HG03565 (cell line): ENCODE measurements around the gene JAG1.
"Not testable (repeated sequence)": the region's sequence is repeated elsewhere in the genome, so short reads cannot be mapped to it uniquely, and the experiment has no call there.

ENCODE experiments used
- ATAC-seq: cut with Tn5 transposase; IDR thresholded peaks from one replicate; pipeline ENCODE4 v1.9.1; 2021; ENCODE audit warnings: mild to moderate bottlenecking, moderate library complexity; ENCODE audit not compliant: unreplicated experiment

Gene JAG1

GRCh38 chr20:10613911-10614310 is 59.9 kb downstream of the JAG1 start:
- ATAC-seq, result no peak

DNA sequence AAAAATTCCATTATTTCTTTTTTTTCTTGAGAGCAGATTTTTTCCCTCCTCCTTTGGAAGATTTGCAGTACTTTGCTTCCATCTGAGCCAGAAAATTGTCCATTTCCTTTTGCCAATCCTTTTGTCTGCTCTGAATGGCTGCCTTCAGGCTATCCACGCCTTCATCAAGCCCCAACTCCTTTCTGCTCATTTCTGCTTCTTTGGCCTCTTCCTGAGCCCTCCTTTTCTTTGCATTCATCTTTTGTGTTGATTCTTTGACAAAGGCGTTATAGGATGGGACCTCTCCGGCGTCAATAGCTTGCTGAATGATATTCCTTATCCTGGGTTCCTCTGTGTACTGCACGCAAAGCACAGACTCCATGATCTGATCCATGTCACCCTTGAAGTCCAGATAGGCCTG is 60.4 kb downstream of the JAG1 start:
- ATAC-seq, result not testable (repeated sequence)

- ATAC-seq, result peak; percentile 72
Observed at GRCh38 chr20:10611357-10611756, 62.4 kb downstream of the JAG1 start.

DNA sequence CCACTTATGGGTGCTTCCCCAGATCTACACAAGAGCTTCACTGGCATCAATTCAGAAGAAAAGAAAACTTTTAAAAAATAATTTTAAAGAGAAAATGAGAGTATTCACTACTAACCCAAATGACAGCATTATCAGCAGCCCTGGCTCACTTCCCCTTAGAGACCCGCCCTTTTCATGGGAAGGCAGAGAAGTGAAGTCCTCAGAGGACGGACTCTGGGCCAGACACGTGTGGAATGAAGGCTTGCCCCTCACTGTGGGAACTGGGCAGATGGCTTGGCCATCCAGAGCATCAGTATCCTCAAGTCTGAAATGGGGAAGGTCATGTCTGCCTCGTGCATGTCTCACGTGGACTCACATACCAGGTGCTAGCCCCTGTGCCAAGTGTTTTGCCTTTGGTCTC is 63.5 kb downstream of the JAG1 start:
- no peak for ATAC-seq

GRCh38 chr20:10609770-10610169 is 64.0 kb downstream of the JAG1 start:
- ATAC-seq, result no peak

DNA sequence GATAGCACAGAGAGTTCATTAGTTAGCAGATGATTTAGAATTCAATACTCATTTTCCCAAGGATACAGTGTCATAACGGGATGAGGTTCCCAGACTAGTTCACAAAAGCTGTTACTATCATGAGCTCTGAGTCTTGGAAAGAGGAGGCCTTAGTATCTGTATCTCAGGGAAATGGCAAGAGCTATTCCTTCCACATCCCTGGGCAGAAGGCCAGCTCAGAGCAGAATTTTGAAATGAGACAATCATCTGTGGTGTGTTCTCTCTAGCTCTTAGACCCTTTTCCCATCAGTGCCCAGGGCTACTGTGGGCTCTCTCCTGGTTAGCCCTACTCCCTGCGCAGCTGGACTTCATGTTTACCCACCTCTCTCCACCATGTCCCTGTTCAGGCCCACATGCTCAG is 64.5 kb downstream of the JAG1 start:
- no peak for ATAC-seq

- no peak for ATAC-seq
Observed at GRCh38 chr20:10605547-10606195, 68.1 kb downstream of the JAG1 start.

- ATAC-seq, result no peak
Observed at GRCh38 chr20:10604865-10605440, 68.8 kb downstream of the JAG1 start.

- ATAC-seq, result no peak
Observed at GRCh38 chr20:10603971-10604864, 69.6 kb downstream of the JAG1 start.

DNA sequence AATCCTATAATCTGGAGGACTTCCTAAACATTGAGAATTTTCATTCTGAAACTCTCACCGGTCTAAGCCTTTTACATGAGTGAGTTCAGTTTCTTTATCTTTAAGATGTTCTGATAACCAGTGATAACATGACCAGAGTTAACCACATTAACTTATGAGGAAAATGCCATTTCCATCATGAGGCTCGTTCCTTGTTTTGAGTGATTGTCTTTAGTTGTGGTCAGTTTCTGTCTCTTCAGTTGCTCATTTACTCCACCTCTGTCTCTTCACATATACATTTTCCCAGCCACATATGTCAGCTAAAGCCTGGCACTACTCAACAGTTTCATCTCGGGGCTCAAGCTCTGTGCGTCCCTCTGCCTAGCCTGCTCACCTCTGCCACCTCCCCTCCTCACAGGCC is 70.4 kb downstream of the JAG1 start:
- no peak for ATAC-seq

DNA sequence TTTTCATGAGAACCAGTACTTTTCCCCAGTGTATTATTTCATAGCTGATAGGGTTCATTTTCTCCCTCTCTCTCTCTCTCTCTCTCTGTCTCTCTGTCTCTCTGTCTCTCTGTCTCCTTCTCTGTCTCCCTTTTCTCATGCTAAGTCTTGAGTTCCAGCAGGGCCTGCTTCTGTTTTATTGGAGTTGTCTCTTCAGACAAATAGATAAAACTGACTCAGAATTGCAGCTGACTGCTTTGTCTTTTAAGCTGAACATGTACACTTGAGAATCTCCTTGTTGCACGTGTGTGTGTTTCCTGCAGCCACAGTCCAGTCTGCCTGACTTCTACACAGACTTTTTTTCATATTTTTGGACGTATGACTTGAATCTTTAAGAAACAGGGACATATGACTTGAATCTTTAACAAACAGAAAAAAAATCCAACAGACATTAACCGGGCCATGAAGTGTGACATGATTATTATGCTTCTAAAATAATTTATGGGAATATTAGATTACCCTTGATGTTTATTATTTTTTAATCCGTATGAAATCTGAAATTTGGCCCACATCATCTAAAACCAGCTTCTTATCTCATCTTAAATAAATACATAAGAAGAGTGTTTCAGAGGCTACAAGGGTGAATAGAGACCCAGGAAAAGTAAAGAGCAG is 71.5 kb downstream of the JAG1 start:
- no peak for ATAC-seq

GRCh38 chr20:10597637-10598036 is 76.2 kb downstream of the JAG1 start:
- ATAC-seq, result no peak

DNA sequence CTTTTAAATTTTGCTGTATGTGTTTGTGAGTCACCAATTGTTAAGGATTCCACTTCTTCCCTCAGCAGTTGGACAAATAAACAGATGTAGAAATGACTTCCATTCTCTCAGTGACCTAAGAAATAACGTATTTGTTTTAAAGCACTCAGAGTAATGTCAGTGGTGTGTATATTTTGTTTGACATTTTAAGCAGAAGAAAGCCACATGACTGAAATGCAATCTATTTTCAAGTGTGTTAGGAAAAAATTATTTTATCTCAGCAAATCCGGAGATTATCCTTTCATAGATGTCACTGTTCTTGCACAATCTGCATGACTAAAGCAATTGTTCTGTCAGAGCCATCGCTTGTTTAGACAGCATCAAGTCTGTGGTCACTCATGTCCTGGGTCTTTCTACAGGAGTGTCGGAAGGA is 77.1 kb downstream of the JAG1 start:
- ATAC-seq, result no peak

GRCh38 chr20:10595985-10596384 is 77.8 kb downstream of the JAG1 start:
- no peak for ATAC-seq

- no peak for ATAC-seq
Observed at GRCh38 chr20:10595266-10595665, 78.5 kb downstream of the JAG1 start.

DNA sequence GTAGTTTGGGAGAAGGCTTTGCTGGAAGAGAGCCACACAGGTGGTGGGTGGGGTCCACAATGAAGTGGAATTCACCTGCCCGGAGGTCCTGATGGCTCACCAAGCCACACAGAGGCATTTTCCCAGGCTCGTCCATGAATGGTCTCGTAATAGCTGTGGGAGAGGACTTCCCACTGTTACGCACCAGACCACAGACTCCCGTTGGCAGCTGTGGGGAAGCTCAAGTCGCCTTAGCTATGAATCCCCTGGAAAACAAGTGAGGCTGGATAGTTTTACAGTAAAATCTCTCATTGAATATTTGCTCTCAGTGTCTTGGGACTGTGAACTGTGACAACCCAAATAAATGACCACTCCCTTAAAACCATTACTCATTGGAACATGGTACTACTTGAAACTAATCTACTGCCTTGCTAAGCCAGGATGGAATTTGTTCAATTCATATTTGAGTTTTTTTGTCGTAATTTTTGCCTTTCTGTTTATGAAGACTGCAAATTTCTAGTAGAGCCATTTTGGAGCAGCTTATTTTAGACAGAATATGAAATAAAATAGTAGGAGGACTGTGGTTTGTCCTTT is 79.4 kb downstream of the JAG1 start:
- ATAC-seq, result no peak

- no peak for ATAC-seq
Observed at GRCh38 chr20:10591946-10592521, 81.8 kb downstream of the JAG1 start.

- ATAC-seq, result no peak
Observed at GRCh38 chr20:10590950-10591671, 82.7 kb downstream of the JAG1 start.

DNA sequence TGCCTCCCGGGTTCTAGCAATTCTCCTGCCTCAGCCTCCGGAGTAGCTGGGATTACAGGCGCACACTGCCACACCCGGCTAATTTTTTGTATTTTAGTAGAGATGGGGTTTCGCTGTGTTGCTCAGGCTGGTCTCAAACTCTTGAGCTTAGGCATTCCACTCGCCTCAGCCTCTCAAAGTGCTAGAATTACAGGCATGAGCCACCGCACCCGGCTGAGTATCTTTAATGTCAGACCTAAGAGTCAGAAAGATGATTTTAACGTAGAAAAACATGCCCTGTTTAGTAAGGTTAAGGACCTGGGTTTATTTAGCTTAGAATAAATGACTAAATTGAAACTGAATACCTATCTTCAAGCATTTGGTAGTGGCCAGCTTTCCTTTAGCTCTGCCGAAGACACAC is 83.4 kb downstream of the JAG1 start:
- ATAC-seq, result not testable (repeated sequence)
